Stimulated activated CD8-positive, alpha-beta memory T cell treated with anti-CD3 and anti-CD28 coated beads, Interleukin-15, amount 100 ng/mL, for 4 hours (primary cell): Measurements from ENCODE around the gene ATP10B.
"Not testable (repeated sequence)": the region's sequence is repeated elsewhere in the genome, so short reads cannot be mapped to it uniquely, and the experiment has no call there.

Source experiments
- DNase-seq, 2 donors: peaks; one replicate each; pipeline ENCODE4 v3.0.0-alpha.2; 2020; ENCODE audit warnings: low read depth in 2 of 2

Gene ATP10B, protein sequence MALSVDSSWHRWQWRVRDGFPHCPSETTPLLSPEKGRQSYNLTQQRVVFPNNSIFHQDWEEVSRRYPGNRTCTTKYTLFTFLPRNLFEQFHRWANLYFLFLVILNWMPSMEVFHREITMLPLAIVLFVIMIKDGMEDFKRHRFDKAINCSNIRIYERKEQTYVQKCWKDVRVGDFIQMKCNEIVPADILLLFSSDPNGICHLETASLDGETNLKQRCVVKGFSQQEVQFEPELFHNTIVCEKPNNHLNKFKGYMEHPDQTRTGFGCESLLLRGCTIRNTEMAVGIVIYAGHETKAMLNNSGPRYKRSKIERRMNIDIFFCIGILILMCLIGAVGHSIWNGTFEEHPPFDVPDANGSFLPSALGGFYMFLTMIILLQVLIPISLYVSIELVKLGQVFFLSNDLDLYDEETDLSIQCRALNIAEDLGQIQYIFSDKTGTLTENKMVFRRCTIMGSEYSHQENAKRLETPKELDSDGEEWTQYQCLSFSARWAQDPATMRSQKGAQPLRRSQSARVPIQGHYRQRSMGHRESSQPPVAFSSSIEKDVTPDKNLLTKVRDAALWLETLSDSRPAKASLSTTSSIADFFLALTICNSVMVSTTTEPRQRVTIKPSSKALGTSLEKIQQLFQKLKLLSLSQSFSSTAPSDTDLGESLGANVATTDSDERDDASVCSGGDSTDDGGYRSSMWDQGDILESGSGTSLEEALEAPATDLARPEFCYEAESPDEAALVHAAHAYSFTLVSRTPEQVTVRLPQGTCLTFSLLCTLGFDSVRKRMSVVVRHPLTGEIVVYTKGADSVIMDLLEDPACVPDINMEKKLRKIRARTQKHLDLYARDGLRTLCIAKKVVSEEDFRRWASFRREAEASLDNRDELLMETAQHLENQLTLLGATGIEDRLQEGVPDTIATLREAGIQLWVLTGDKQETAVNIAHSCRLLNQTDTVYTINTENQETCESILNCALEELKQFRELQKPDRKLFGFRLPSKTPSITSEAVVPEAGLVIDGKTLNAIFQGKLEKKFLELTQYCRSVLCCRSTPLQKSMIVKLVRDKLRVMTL (N-terminal part only)

DNA sequence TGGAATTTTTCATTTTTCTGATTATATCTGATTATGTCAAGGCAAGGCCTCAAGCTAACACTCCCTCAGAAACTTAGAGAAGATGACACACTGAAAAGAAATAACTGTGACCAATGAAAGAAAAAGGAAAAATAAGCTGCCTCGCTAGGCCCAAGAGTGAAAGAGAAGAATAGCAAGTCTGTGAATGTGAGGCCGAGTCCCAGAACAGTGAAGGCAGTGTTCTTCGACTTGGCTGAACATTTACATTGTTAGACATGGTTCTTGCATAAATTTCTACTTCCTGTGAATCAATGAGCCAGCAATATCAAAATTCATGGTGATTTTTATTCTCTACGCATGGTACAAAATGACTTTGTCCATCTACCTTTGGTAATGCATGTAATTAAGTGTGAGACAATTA, at the start of gene ATP10B:
Gene ATP10B, minus strand, starts transcription at position 163 of the 400 bp plus-strand sequence. CDS start 164,137 bp downstream, outside the sequence.
- DNase-seq, result no peak

DNA sequence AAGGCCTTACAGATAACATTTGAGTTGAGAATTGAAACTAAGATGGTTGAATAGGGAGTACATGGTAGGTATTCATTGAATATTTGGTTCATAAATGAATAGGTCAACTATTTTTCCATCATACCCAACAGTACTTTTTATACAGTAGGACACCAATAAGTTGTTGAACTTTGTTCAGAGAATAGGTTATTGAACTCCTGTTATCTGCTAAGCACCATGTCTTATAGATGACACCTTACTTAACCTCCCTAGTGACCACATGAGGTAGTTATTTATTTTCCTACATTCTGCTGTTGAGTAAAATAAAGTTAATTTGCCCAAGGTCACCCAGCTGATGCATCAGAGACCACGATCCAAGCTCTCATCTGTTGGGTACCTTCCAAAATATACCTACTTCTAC, 49.6 kb upstream of the ATP10B start:
- DNase-seq, result no peak

DNA sequence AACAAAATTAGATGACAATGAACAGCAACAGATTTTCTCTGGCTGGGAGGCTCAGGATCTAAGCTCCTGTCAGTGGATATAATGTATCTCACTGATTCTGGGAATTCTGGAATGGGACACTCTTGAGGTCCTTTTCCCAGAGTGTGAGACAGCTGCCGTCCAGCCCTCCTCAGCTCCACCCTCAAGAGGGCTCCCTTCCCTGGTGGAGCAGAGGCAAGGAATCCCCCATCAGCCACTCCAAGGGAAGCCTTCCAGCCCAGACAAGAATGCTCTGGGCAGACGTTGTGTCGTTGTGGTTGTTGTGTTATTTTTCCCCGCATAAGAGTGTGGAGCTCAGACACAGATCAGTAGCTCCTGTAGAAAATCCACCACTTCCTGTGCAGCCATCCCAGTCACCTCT, 47.7 kb upstream of the ATP10B start:
- DNase-seq, result no peak

DNA sequence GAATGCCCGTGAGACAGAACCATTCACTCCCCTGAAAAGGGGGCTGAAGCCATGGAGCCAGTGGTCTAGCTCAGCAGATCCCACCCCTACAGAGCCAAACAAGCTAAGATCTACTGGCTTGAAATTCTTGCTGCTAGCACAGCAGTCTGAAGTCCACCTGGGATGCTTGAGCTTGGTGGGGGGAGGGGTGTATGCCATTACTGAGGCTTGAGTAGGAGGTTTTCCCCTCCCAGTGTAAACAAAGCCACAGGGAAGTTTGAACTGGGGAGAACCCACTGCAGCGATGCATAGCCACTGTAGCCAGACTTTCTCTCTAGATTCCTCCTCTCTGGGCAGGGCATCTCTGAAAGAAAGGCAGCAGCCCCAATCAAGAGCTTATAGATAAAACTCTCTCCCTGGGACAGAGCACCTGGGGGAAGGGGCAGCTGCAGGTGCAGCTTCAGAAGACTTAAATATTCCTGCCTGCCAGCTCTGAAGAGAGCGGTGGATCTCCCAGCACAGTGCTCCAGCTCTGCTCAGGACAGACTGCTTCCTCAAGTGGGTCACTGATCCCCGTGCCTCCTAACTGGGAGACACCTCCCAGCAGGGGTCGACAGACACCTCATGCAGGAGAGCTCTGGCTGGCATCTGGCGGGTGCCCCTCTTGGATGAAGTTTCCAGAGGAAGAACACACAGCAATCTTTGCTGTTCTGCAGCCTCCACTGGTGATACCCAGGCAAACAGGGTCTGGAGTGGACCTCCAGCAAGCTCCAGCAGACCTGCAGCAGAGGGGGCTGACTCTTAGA, 41.4 kb upstream of the ATP10B start:
- DNase-seq, result not testable (repeated sequence)

DNA sequence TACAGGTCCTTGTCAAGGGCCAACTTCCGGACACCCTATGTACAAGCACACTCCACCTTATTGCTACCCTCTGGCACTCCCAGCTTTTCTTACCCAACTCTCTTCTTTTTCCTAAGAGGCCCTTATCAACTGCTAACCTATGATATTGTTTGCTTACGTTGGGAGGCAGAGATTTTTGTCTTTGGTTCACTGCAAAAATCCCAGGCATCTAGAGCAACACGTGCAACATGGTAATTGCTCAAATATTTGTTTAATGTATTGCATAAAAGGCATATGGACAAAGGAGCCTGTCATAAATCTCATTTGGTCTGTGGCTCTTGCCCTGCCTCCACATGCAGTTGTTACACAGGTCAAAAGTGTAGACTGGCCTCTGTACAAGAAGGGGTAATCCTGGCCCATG, 35.8 kb upstream of the ATP10B start:
- DNase-seq, result no peak

DNA sequence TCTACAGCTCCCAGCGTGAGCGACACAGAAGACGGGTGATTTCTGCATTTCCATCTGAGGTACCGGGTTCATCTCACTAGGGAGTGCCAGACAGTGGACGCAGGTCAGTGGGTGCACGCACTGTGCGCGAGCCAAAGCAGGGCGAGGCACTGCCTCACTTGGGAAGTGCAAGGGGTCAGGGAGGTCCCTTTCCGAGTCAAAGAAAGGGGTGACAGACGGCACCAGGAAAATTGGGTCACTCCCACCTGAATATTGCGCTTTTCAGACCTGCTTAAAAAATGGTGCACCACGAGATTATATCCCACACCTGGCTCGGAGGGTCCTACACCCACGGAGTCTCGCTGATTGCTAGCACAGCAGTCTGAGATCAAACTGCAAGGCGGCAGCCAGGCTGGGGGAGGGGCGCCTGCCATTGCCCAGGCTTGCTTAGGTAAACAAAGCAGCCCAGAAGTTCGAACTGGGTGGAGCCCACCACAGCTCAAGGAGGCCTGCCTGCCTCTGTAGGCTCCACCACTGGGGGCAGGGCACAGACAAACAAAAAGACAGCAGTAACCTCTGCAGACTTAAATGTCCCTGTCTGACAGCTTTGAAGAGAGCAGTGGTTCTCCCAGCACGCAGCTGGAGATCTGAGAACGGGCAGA, 21.7 kb upstream of the ATP10B start:
- not testable (repeated sequence) for DNase-seq

DNA sequence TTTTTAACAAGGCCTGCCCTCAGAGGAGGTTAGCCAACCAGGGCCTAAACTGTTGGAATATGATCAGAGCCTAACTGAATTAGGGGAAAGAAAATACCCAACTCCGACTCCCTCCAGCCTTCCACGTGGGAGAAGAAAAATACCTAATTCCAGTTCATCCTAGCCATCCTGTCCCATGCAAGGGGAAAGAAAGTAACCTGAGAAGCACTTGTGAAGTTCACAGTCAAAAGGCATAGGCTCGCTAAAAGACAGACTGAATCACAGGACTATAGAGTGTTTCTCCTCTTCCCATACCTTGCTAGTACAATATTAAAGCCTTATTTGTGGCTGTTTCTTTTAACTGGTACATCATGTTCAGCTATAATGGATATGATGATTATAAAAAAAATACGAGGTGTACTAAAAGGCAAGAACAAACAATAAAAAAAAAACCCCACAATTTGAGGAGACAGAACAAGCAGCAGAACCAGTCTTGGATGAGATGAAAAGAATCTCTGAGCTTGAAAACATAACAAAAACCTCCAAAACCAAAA, 18.0 kb upstream of the ATP10B start:
- no peak for DNase-seq

DNA sequence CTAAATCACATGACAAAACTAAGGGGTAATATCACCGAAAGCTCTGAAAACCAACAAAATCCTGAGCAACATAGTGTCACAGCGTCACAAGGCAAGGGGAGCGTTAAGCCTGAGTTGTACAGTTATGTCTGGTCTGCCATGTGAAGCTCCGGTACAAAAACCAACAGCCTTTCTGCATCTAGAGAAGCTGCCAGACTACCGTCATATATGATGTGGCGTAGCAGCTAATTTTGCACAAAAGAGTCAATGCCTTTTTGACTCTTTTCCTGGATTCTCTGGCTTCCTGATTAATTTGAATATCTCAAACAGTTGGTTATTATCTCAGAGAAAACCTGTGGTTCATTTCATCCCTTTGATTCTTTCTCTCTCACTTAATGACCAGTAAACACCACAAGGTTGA, 16.0 kb upstream of the ATP10B start:
- no peak for DNase-seq

DNA sequence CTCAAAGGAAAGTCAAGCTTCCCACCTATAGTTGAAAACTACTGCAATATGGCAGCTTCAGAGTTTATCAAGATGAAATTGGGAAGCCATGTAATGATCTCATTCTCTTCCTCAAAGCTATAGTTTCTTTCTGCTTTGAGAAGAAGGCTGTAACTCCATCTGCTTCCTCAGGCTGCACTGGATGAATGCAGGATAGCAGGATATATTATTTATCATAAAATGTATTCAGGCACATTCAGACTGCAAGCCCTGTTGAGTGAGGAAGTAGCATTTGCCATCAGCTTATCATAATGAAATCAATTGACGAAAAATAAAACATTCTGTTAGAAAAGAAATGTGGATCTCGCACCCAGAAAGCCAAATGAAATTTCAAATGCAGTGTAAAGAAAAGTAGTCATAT, 560 bp downstream of the ATP10B start:
- no peak for DNase-seq

DNA sequence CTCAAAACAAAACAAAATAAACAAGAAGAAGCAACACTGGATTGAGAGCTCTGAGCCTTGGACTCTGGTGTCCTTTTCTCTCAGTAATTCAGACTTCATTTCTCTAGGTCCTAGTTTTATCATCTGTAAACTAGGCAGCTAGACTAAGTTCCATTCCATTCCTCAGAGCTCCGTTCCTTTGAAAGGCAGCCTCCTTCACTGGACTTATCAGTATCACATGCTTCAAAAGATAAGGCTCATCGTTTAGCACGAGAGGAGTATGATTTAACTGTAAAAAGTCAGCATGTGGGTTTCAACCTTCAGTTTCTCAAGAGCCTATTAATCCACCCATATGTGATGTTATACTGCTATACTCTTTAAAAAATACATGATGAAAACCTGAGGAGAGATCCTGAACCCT, 1.6 kb downstream of the ATP10B start:
- DNase-seq, result no peak

DNA sequence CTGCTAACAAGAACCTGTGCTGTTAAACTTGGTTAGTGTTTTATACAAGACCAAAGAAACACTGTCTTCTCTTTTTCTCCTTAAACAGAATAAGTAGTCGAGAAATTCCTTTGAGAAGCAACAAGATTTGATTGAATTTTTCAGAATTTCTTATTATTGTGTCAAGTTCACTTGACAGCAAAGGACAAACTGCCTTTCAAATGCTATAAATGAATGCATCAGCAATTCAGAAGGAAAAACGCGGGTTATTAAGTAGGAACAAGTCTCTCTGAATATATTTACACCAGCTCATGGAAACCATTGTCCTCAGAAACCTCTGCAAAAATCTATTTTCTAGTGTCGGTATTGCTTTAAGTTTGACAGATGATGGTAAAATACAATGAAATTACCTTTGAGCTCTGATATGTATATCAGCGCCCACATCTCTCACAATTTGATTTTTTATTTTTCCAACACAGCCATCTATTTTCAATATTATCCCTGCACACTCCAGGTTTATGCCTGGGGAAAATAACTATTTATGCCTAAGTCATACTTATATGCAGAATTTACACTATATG, 4.4 kb downstream of the ATP10B start:
- no peak for DNase-seq

DNA sequence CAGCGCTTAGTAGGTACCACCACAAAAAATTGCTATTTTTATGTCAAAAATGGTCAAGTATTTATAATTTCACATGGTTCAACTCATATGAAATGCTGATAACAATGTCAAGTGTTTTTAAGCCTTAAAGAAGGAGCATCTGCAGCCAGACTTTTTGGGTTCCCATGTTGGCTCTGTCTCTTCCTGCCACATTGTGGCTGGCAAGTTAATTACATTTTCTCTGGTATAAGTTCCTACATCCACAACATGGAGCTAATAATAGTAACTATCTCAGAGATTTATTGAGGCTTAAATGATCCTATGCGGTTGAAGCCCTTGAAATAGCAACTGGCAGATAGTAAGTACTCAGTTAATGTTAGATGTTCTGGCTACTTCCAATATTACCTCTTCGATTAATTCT, 5.4 kb downstream of the ATP10B start:
- DNase-seq, result no peak

DNA sequence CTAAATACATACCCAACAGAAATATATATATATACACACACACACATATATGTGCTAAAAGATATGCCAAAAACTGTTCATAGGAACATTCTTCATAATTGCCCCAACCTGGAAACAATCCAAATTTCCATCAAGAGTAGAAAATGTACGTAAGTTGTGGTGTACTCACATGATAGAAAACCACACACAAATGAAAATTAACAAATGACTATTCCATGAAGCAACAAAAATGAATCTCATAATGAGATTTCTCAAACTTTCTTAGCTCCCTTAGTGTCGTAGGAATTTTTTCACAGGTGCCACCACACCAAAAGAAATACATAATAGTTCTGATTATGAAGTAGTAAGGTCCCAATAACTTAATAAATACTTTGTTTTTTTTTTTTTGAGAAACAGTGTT, 7.8 kb downstream of the ATP10B start:
- no peak for DNase-seq

DNA sequence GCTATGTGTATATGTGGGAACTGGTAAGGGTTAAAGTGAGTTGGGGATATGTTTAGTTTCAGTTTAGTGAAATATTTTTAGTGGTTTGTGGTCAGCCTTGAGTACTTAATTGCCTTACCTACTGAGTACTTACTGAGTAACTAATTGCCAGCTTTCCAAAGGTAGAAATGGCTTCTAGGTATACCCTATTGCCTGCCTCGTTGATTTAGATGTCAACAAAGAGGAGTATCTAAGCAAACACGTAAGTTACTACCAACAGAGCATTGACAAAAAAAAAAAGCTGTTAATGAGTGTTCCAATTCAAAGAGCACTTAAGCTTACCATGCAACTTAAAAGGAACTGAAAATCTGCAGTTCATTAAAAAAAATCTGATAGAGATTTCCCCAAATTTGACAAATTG, 8.8 kb downstream of the ATP10B start:
- no peak for DNase-seq

DNA sequence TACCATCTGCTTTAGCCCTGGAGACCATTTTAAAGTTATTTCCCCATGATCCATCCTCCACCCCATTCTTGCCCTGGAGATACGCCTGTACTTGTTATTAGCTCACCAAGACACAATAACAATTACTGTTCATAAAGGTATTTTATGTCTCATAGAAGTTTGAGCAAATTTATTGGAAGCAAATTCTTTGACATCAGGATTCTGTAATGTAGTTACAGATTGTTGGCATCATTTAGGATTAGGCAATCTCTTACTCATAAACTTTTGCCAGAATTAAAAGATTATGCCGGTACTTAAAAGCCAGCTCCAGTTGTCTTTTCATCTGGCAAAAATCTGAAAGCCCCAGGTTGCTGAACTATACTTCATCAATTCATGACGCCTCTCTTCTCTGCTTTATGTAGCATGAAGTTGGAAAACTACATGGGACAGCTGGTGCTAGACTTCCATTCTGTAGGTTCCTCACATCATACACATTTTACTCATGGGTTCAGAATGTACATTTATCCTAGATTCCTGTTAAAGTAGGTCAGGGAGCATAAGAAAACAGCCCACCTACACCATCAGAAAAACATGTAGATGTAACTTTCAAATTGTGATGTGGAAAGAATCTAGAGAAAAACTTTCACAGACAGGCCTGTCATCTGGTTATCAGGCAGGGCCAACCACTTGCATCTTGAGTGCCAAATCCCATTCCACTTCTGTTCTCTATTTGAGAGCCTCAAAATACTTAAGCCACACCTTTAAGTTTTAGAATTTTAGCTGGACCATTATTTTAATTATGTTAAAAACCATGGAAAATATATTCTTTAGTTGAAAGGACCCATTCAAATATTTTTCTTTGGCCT, 14.0 kb downstream of the ATP10B start:
- DNase-seq, result no peak

DNA sequence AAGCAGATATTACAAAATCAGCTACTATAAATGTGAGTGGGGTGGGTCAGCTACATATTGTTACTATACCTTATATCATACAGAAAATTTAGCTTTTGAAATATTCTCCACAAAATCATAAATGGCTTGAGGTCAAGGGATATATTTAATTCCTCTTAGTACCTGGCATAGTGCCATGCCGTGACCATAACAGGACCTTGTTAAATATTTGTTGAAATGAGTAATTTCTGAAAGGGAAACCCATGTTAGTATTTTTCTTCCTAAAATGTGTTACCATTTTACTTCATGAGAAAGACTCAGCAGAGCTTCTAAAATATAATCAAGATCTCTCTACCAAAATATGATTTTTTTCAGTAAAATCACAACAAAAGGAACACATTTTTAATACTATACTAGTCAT, 14.8 kb downstream of the ATP10B start:
- DNase-seq, result no peak

DNA sequence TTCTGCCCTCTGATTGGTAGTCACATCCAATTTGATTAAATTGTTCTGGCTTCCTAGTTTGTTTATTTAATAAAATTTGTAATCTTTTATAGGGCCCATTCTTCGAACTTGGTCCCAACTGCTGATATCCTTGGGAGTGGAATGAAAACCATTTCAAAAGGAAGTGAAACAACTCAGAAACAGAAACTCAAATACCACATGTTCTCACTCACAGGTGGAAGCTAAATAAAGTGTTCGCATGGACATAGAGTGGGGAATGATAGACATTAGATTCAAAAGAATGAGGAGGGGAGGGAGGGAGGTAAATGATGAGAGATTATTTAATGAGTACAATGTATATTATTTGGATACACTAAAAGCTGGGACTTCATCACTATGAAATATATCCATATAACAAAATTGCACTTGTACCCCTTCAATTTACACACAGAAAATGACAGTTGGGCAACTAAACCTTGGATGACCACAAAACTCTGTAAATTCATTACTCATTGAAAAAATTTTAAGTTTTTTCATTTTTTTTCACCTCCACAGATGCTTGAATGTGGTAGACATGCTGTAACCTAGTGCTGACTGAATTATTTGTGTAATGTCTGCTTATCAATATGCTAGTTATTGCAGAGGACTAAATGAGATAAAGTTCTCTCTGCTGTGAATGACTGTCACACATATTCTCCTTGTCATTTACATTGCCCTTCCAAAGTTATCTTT, 16.0 kb downstream of the ATP10B start:
- no peak for DNase-seq

DNA sequence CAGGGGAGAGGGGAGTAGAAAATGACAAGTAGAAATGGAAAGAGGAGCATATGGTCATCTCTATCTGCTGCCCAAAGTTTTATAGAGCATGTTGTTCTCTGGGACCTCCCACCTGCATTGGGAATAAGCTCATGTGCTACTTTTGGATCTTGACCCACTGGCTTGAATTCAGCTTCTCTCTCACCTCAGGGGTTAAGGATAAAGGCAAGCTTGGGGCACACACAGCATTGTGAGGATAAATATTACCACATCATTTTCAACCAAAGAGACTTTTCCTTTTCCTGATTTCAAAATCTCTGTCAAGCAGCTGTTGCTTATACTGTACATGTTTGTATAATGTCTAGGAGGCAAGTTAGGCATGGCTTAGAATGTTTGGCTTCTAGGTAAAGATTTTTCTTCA, 16.6 kb downstream of the ATP10B start:
- DNase-seq, result no peak

DNA sequence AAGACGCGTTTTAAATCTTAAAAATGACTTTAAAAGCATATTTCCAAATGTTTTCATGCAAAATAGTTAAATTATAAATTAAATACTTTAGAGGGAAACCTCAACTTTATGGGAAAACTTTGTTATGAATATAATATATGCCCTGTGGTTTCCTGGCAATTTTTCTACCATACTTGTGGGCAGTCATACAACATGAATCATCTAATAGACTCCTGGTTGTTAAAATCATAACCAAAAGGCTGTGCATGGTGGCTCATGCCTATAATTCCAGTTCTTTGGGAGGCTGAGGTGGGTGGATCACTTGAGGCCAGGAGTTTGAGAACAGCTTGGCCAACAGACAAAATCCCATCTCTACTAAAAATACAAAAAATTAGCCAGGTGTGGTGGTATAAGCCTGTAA, 18.2 kb downstream of the ATP10B start:
- no peak for DNase-seq
